MM.1S (cell line): ENCODE measurements around the gene HIPK3.

ENCODE experiments used
- DNase-seq: peaks from one replicate; pipeline ENCODE4 v3.0.0-alpha.2; 2015
- H2AFZ ChIP-seq: fragments of 300-600 bp; sonication (generic); 2 replicates; pipeline ENCODE4 v1.6.0; 2016; ENCODE audit warnings: antibody characterized with exemption, low read length
- H3F3A ChIP-seq: fragments of 300-600 bp; sonication (generic); 2 replicates; pipeline ENCODE4 v1.6.1; 2016; ENCODE audit warnings: mild to moderate bottlenecking, antibody characterized with exemption, low read length, moderate library complexity, mixed read lengths; ENCODE audit not compliant: insufficient read depth
- H3K27ac ChIP-seq: fragments of 300-600 bp; sonication (generic); 2 replicates; pipeline ENCODE4 v1.5.1; 2016; ENCODE audit warnings: mild to moderate bottlenecking, low read length
- H3K27me3 ChIP-seq: fragments of 300-600 bp; sonication (generic); replicated peaks from 2 replicates; pipeline ENCODE4 v1.6.0; 2016; ENCODE audit warnings: low read length; ENCODE audit not compliant: insufficient read depth
- H3K36me3 ChIP-seq: fragments of 300-600 bp; sonication (generic); replicated peaks from 2 replicates; pipeline ENCODE4 v1.6.1; 2016; ENCODE audit warnings: mild to moderate bottlenecking, low read length, mixed read lengths; ENCODE audit not compliant: insufficient read depth
- H3K4me1 ChIP-seq: fragments of 300-600 bp; sonication (generic); 2 replicates; pipeline ENCODE4 v1.6.1; 2016; ENCODE audit warnings: low read length, mixed read lengths
- H3K4me2 ChIP-seq: fragments of 300-600 bp; sonication (generic); 2 replicates; pipeline ENCODE4 v1.6.0; 2016; ENCODE audit warnings: low read depth, low read length
- H3K4me3 ChIP-seq: fragments of 300-600 bp; sonication (generic); 2 replicates; pipeline ENCODE4 v1.5.1; 2016; ENCODE audit warnings: low read length, mixed read lengths
- H3K79me2 ChIP-seq: fragments of 300-600 bp; sonication (generic); 2 replicates; pipeline ENCODE4 v1.6.1; 2016; ENCODE audit warnings: mixed run types, low read length, mixed read lengths
- H3K9ac ChIP-seq: fragments of 300-600 bp; sonication (generic); 2 replicates; pipeline ENCODE4 v1.6.1; 2016; ENCODE audit warnings: low read length, mixed read lengths
- H3K9me2 ChIP-seq: fragments of 300-600 bp; sonication (generic); replicated peaks from 2 replicates; pipeline ENCODE4 v1.6.1; 2016; ENCODE audit warnings: mild to moderate bottlenecking, low read length, mixed read lengths; ENCODE audit not compliant: insufficient read depth
- H3K9me3 ChIP-seq: fragments of 300-600 bp; sonication (generic); replicated peaks from 2 replicates; pipeline ENCODE4 v1.6.1; 2016; ENCODE audit warnings: mild to moderate bottlenecking, low read length, mixed read lengths; ENCODE audit not compliant: insufficient read depth
- H4K20me1 ChIP-seq: fragments of 300-600 bp; sonication (generic); 2 replicates; pipeline ENCODE4 v1.6.1; 2016; ENCODE audit warnings: mild to moderate bottlenecking, low read length, moderate library complexity, mixed read lengths; ENCODE audit not compliant: insufficient read depth
- CTCF ChIP-seq: fragments of 300-600 bp; sonication (generic); IDR thresholded peaks from 2 replicates; pipeline ENCODE4 v1.5.1; 2016; ENCODE audit warnings: antibody characterized with exemption, low read length, mixed read lengths
- EZH2 ChIP-seq: fragments of 300-600 bp; sonication (generic); optimal IDR thresholded peaks from 2 replicates; pipeline ENCODE3; 2017; ENCODE audit warnings: low read depth, mild to moderate bottlenecking, antibody characterized with exemption, low read length, mixed read lengths
- EZH2phosphoT487 ChIP-seq: fragments of 300-600 bp; sonication (generic); IDR thresholded peaks from 2 replicates; pipeline ENCODE4 v1.6.1; 2018; ENCODE audit warnings: antibody characterized with exemption, low read length

Gene HIPK3

GRCh38 chr11:33405834-33406602 is 148.8 kb downstream of the HIPK3 start:
- DNase-seq, result no peak
- TF ChIP-seq EZH2, result no peak
- TF ChIP-seq EZH2phosphoT487, result no peak
- no peak for TF ChIP-seq CTCF
- H3K79me2 ChIP-seq, result no peaks in the 10 kb centered on the region

More at GRCh38 chr11:33405834-33406602, 148.8 kb downstream of the HIPK3 start:
- Histone ChIP-seq H3F3A (no peaks in the 10 kb centered on the region), H3K9me3 (no peaks in the 10 kb centered on the region), H3K4me1 (no peaks in the 10 kb centered on the region), H3K9me2 (no peaks in the 10 kb centered on the region), H3K4me2 (no peak overlapping the region), H3K27ac (no peak overlapping the region), H3K4me3 (no peak overlapping the region), H4K20me1 (no peaks in the 10 kb centered on the region), H2AFZ (no peak overlapping the region), H3K27me3 (no peaks in the 10 kb centered on the region), H3K9ac (no peak overlapping the region), H3K36me3 (no peaks in the 10 kb centered on the region)
